GM12878 (cell line): ENCODE measurements around the gene SPATA45. TPM values are rescaled to one million over a fixed set of nuclear protein-coding genes. Genes with fewer than 3 reads are reported as not detected.

Experiments
- ATAC-seq: fragments of 200-7000 bp; cut with Tn5 transposase; 3 replicates; pipeline ENCODE4 v1.9.1; 2020; ENCODE audit warnings: mild to moderate bottlenecking, moderate library complexity
- BruUV-seq: library from RNA; stranded (reverse); fragments of 400-500 nt; replicated peaks from 2 replicates; lab custom pipeline; 2021; lab: Mats Ljungman, UMichigan
- CTCF ChIA-PET: fragments of 300-600 bp; sonication (Branson Sonifier 250); formaldehyde crosslinking; extraction: SDS; loops from one replicate; lab custom pipeline; 2021; ENCODE audit warnings: inconsistent platforms; lab: Yijun Ruan, JAX
- POLR2A ChIA-PET: fragments of 350-600 bp; formaldehyde crosslinking; extraction: SDS; loops from one replicate; lab custom pipeline; 2021; ENCODE audit warnings: inconsistent platforms; lab: Charles Lee
- RAD21 ChIA-PET: fragments of 300-600 bp; sonication (Branson Sonifier 250); formaldehyde crosslinking; loops from one replicate; lab custom pipeline; 2023; ENCODE audit warnings: antibody characterized with exemption; ENCODE audit not compliant: unreplicated experiment; lab: Charles Lee
- SMC1A ChIA-PET: fragments of 300-600 bp; sonication (Branson Sonifier 250); formaldehyde crosslinking; loops from one replicate; lab custom pipeline; 2023; ENCODE audit not compliant: unreplicated experiment, uncharacterized antibody; lab: Charles Lee
- DNase-seq: peaks from one replicate; pipeline ENCODE4 v3.0.0-alpha.2; 2011; ENCODE audit warnings: low read depth, low spot score
- FAIRE-seq: peaks from 3 replicates; lab custom pipeline; 2011; peaks lifted over from hg19 to GRCh38; lab: Jason Lieb, UNC
- H2AFZ ChIP-seq: 2 replicates; pipeline ENCODE4 v1.6.0; 2011; ENCODE audit warnings: low read depth, low read length, control low read depth; ENCODE audit not compliant: control insufficient read depth
- H3K27ac ChIP-seq: 2 replicates; pipeline ENCODE4 v1.5.1; 2011; ENCODE audit warnings: control low read depth; ENCODE audit not compliant: control insufficient read depth, insufficient read depth
- H3K27me3 ChIP-seq, 2 experiments: replicated peaks in 1 of 2; 2 replicates each; pipeline versions ENCODE4 v1.6.0 to v1.6.1; 2011; ENCODE audit warnings: low read length in 1 of 2; ENCODE audit not compliant: control insufficient read depth in 2 of 2, insufficient read depth in 2 of 2
- H3K36me3 ChIP-seq, 2 experiments: 2 replicates each; pipeline ENCODE4 v1.5.1; 2011; ENCODE audit warnings: low read length in 1 of 2; ENCODE audit not compliant: control insufficient read depth in 2 of 2, insufficient read depth in 2 of 2
- H3K4me1 ChIP-seq: 2 replicates; pipeline ENCODE4 v1.6.1; 2011; ENCODE audit warnings: mild to moderate bottlenecking, low read length, moderate library complexity, mixed read lengths; ENCODE audit not compliant: control insufficient read depth, insufficient read depth
- H3K4me2 ChIP-seq: 2 replicates; pipeline ENCODE4 v1.6.0; 2011; ENCODE audit warnings: control low read depth; ENCODE audit not compliant: control insufficient read depth, insufficient read depth
- H3K4me3 ChIP-seq: fragments of 200-600 bp; sonication (generic); 2 replicates; pipeline ENCODE4 v1.5.1; 2016
- H3K79me2 ChIP-seq: 2 replicates; pipeline ENCODE4 v1.6.0; 2011; ENCODE audit warnings: low read length; ENCODE audit not compliant: control insufficient read depth, insufficient read depth
- H3K9ac ChIP-seq: 2 replicates; pipeline ENCODE4 v1.8.0; 2011; ENCODE audit warnings: low read length, control low read depth, mixed read lengths; ENCODE audit not compliant: control insufficient read depth, insufficient read depth
- H3K9me3 ChIP-seq: replicated peaks from 3 replicates; pipeline ENCODE4 v1.5.1; 2011; ENCODE audit warnings: mild to moderate bottlenecking, low read length; ENCODE audit not compliant: control insufficient read depth, insufficient read depth
- H4K20me1 ChIP-seq: 2 replicates; pipeline ENCODE4 v1.6.0; 2011; ENCODE audit not compliant: control insufficient read depth, insufficient read depth
- BCL11A ChIP-seq: IDR thresholded peaks from 2 replicates; pipeline ENCODE4 v1.6.1; 2011; ENCODE audit warnings: low read depth, low read length
- CBX5 ChIP-seq: sonication (generic); IDR thresholded peaks from 2 replicates; pipeline ENCODE4 v1.6.1; 2016; ENCODE audit warnings: low read depth, moderate library complexity, mild to moderate bottlenecking, inconsistent platforms
- EP300 ChIP-seq, 2 experiments: fragments of 150-350 bp in 1 of 2; IDR thresholded peaks; 2 replicates each; pipeline ENCODE4 v1.6.1; 2011 to 2012; ENCODE audit warnings: low read depth in 2 of 2, low read length in 2 of 2, borderline replicate concordance in 1 of 2, improper control_type of control experiment in 1 of 2, inconsistent platforms in 1 of 2; ENCODE audit not compliant: control insufficient read depth in 1 of 2
- ETV6 ChIP-seq, 2 experiments: fragments of 450-650 bp in 1 of 2; IDR thresholded peaks in 1 of 2; conservative IDR thresholded peaks in 1 of 2; 2 replicates each; pipeline ENCODE4 v1.6.1; 2014; ENCODE audit warnings: antibody characterized with exemption in 1 of 2, borderline replicate concordance in 1 of 2, low read depth in 1 of 2, mild to moderate bottlenecking in 1 of 2, moderate library complexity in 1 of 2
- GATAD2B ChIP-seq: fragments of 450-650 bp; conservative IDR thresholded peaks from 2 replicates; pipeline ENCODE4 v1.6.1; 2017; ENCODE audit warnings: low read depth, mild to moderate bottlenecking, moderate library complexity
- HCFC1 ChIP-seq: fragments of 150-350 bp; IDR thresholded peaks from 2 replicates; pipeline ENCODE4 v1.6.1; 2014; ENCODE audit warnings: low read length
- IRF4 ChIP-seq: IDR thresholded peaks from 2 replicates; pipeline ENCODE4 v1.6.1; 2011; ENCODE audit warnings: low read depth, low read length
- JUND ChIP-seq: IDR thresholded peaks from 2 replicates; pipeline ENCODE4 v1.6.1; 2012; ENCODE audit warnings: low read depth, mild to moderate bottlenecking, low read length, improper control_type of control experiment, moderate library complexity
- NRF1 ChIP-seq: conservative IDR thresholded peaks from 2 replicates; pipeline ENCODE4 v1.6.1; 2011; ENCODE audit warnings: mild to moderate bottlenecking, low read depth, low read length, improper control_type of control experiment
- PRDM15 ChIP-seq: fragments of 450-650 bp; formaldehyde crosslinking; IDR thresholded peaks from 2 replicates; pipeline ENCODE4 v1.4.0; 2020; ENCODE audit warnings: mild to moderate bottlenecking, moderate library complexity
- SIX5 ChIP-seq: IDR thresholded peaks from 2 replicates; pipeline ENCODE4 v1.6.1; 2011; ENCODE audit warnings: mild to moderate bottlenecking, low read depth, low read length, moderate library complexity; ENCODE audit not compliant: severe bottlenecking
- SMAD1 ChIP-seq: fragments of 450-650 bp; IDR thresholded peaks from 2 replicates; pipeline ENCODE4 v1.6.1; 2018; ENCODE audit warnings: mild to moderate bottlenecking, low read depth; ENCODE audit not compliant: partially characterized antibody
- TCF7 ChIP-seq: IDR thresholded peaks from 2 replicates; pipeline ENCODE4 v1.6.1; 2014; ENCODE audit warnings: antibody characterized with exemption, borderline replicate concordance
- ZBED1 ChIP-seq: IDR thresholded peaks from 2 replicates; pipeline ENCODE4 v1.6.1; 2016; ENCODE audit warnings: borderline replicate concordance
- WGBS: methylation state at CpG from one replicate; pipeline ENCODE4 v1.1.6; 2016; ENCODE audit warnings: low lambda C conversion rate; ENCODE audit not compliant: insufficient replicate concordance, insufficient coverage; ENCODE audit errors: missing lambda C conversion rate; 5-methylcytosine and 5-hydroxymethylcytosine counted together
- in situ Hi-C: fragments of 300-500 bp; cut with MboI; formaldehyde crosslinking; loops from 9 replicates; pipeline ENCODE4 v1.14.3; 2018; ENCODE audit warnings: mixed read lengths
- intact Hi-C: fragments of 100-400 bp; cut with micrococcal nuclease; formaldehyde crosslinking; loops from one replicate; pipeline ENCODE4 v1.14.2; 2022; ENCODE audit not compliant: unreplicated experiment
- polyA plus RNA-seq, 11 experiments: library from polyadenylated mRNA; depleted of rRNA in 4 of 11; unstranded in 6 of 11; stranded (reverse) in 5 of 11; fragments of >200 nt; fragmentation: Nextera tagmentation in 4 of 11; fragmentation: Illumina TruSeq in 1 of 11; extraction: Ambion mirVana in 4 of 11; extraction: Trizol in 1 of 11; gene quantifications; 1 replicate in 1 of 11; 2 replicates in 10 of 11; pipeline versions ENCODE4 v1.2.1 to v1.2.3, GENCODE V29; 2011 to 2016; ENCODE audit warnings: inconsistent platforms in 2 of 11, missing spikeins in 2 of 11, low read depth in 1 of 11
- total RNA-seq, 4 experiments: library from RNA; depleted of rRNA in 3 of 4; stranded (reverse); fragments of >200 nt in 3 of 4; fragmentation: Illumina TruSeq in 1 of 4; extraction: Trizol in 1 of 4; gene quantifications; 2 replicates each; pipeline versions ENCODE4 v1.2.1 to v1.2.3, GENCODE V29; 2013 to 2021
- TF ChIP-seq, protein P1 (sequence below): fragments of 450-650 bp; IDR thresholded peaks from 2 replicates; pipeline ENCODE4 v1.6.1; 2017; ENCODE audit warnings: antibody characterized with exemption, mild to moderate bottlenecking, moderate library complexity

The SPATA45 gene
- total and polyA plus RNA-seq, 10 of the 15 experiments (the other 5 are each of a cell fraction or from before 2014, with no cell fraction given), result 0.22 to 0.37 (median 0.31) TPM; not detected in 7

DNA sequence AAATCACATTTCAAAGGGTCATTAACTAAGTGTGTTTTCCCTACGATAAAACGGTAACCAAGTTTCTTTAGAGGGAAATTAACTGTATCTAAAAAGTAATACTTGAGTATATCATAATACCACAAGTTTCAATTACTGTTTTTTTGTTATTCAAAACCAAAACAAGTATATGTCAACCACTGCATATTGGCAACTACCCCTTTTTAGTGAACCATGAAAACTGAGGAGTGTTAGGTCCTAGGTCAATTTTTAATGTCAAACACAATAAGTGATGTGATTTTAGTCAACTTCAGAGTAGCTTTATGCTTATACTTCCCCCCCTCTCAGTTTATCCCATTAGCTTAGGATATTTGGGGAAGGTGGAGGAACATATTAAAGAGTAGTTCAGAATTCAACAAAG lies 66.2 kb downstream of the SPATA45 start:
- Histone ChIP-seq H3K4me1 (peaks cover 10% of the 10 kb centered on the region; the same call in 1 of the 2 replicates), H4K20me1 (no peaks in the 10 kb centered on the region), H3K27ac (no peak overlapping the region), H3K36me3 (peaks cover 0 to 2% of the 10 kb centered on the region in 2 experiments; a peak in 2 of 4 replicates), H3K4me3 (no peak overlapping the region), H3K4me2 (no peak overlapping the region), H3K9ac (no peak overlapping the region), H3K79me2 (no peaks in the 10 kb centered on the region), H3K9me3 (no peaks in the 10 kb centered on the region), H3K27me3 (no peaks in the 10 kb centered on the region), H2AFZ (no peak overlapping the region)
- CTCF ChIA-PET, result interaction anchor here (0.6 to 7.4 kb wide), 32 partner anchors 9 to 325 kb away, joined by 3 to 103 read pairs (median 5); partner anchors contain the start of genes ATF3, NSL1 and TATDN3
- RAD21 ChIA-PET, result interaction anchor here (0.7 to 3.9 kb wide), 21 partner anchors 10 to 325 kb away, joined by 3 to 45 read pairs (median 6); partner anchors contain the start of gene BATF3
- ATAC-seq (peak; percentile 70), FAIRE-seq (no peak), DNase-seq (no peak)
- in situ Hi-C loops (no loop called here), intact Hi-C loops (no loop called here)
- 75% methylated on average over 2 of the region's 2 CpGs for WGBS
- SMC1A ChIA-PET, result interaction anchor here (0.8 to 6.3 kb wide), 39 partner anchors 9 to 324 kb away, joined by 3 to 80 read pairs (median 4); partner anchors contain the start of genes NSL1 and TATDN3
- TF ChIP-seq BCL11A, result no peak
- no peak for TF ChIP-seq PRDM15 (CRISPR knock-in tag)
- TF ChIP-seq JUND, result no peak
- no peak for TF ChIP-seq EP300 (IDR thresholded peaks at IDR 0.05; ENCODE audit: borderline replicate concordance in 1 of 2, control insufficient read depth in 1 of 2, low read depth in 2 of 2, low read length in 2 of 2)
- TF ChIP-seq TCF7, result no peak
- TF ChIP-seq ETV6 (conservative IDR thresholded peaks at IDR 0.05 in 1 of 2, IDR thresholded peaks at IDR 0.05 in 1 of 2; ENCODE audit: borderline replicate concordance in 1 of 2, low read depth in 1 of 2), result no peak
- TF ChIP-seq NRF1, result no peak
- TF ChIP-seq HCFC1, result no peak
- TF ChIP-seq SMAD1, result no peak
- TF ChIP-seq, protein P1, sequence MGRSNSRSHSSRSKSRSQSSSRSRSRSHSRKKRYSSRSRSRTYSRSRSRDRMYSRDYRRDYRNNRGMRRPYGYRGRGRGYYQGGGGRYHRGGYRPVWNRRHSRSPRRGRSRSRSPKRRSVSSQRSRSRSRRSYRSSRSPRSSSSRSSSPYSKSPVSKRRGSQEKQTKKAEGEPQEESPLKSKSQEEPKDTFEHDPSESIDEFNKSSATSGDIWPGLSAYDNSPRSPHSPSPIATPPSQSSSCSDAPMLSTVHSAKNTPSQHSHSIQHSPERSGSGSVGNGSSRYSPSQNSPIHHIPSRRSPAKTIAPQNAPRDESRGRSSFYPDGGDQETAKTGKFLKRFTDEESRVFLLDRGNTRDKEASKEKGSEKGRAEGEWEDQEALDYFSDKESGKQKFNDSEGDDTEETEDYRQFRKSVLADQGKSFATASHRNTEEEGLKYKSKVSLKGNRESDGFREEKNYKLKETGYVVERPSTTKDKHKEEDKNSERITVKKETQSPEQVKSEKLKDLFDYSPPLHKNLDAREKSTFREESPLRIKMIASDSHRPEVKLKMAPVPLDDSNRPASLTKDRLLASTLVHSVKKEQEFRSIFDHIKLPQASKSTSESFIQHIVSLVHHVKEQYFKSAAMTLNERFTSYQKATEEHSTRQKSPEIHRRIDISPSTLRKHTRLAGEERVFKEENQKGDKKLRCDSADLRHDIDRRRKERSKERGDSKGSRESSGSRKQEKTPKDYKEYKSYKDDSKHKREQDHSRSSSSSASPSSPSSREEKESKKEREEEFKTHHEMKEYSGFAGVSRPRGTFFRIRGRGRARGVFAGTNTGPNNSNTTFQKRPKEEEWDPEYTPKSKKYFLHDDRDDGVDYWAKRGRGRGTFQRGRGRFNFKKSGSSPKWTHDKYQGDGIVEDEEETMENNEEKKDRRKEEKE, result no peak
- no peak for TF ChIP-seq SIX5
- TF ChIP-seq ZBED1, result no peak
- TF ChIP-seq GATAD2B, result no peak
- TF ChIP-seq IRF4, result no peak
- no peak for TF ChIP-seq CBX5
- POLR2A ChIA-PET, result interaction anchor here (0.5 to 2.5 kb wide), 5 partner anchors 36 to 379 kb away, joined by 3 to 6 read pairs (median 3); no protein-coding TSS in a partner anchor
- no TSS peak for BruUV-seq
